Mammary epithelial cell (primary cell): ENCODE measurements around the gene LAMTOR5.

ENCODE experiments used
- EZH2 ChIP-seq: IDR thresholded peaks from 2 replicates; pipeline ENCODE4 v1.6.1; 2012; ENCODE audit warnings: low read length, inconsistent platforms, borderline replicate concordance
- TF ChIP-seq, protein P1 (sequence below), 2 donors: IDR thresholded peaks in 1 of 2; conservative IDR thresholded peaks in 1 of 2; 2 replicates each; pipeline ENCODE4 v1.5.1; 2011 to 2012; ENCODE audit warnings: inconsistent platforms in 2 of 2, low read length in 2 of 2, mild to moderate bottlenecking in 2 of 2, control low read depth in 1 of 2, low read depth in 1 of 2; ENCODE audit not compliant: insufficient read depth in 1 of 2; ENCODE audit errors: extremely low read depth in 1 of 2

DNA sequence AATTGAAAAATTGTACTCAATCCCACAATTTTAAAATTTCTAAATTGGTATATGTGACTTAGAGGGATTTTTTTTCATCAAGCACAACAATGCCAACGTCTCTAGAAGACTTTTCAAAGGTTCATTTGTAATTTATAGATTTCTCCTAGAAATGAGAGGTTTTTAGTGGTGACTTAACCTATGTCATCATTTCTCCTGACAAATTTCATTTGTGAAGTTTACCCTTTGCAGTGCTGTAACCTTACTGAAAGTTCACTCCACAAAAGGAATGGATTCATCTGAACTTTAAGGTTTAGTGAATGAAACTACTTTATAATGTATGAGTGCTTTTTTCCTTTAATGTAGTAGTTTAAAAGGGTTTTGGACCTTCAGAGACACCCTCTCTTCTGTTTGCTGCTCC lies 52.2 kb downstream of the LAMTOR5 start:
- TF ChIP-seq, protein P1, sequence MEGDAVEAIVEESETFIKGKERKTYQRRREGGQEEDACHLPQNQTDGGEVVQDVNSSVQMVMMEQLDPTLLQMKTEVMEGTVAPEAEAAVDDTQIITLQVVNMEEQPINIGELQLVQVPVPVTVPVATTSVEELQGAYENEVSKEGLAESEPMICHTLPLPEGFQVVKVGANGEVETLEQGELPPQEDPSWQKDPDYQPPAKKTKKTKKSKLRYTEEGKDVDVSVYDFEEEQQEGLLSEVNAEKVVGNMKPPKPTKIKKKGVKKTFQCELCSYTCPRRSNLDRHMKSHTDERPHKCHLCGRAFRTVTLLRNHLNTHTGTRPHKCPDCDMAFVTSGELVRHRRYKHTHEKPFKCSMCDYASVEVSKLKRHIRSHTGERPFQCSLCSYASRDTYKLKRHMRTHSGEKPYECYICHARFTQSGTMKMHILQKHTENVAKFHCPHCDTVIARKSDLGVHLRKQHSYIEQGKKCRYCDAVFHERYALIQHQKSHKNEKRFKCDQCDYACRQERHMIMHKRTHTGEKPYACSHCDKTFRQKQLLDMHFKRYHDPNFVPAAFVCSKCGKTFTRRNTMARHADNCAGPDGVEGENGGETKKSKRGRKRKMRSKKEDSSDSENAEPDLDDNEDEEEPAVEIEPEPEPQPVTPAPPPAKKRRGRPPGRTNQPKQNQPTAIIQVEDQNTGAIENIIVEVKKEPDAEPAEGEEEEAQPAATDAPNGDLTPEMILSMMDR (conservative IDR thresholded peaks at IDR 0.05 in 1 of 2, IDR thresholded peaks at IDR 0.05 in 1 of 2; ENCODE audit: extremely low read depth in 1 of 2, insufficient read depth in 1 of 2, low read depth in 1 of 2, low read length in 2 of 2): no peak
- TF ChIP-seq EZH2: no peak
